Gastrocnemius medialis (tissue), 4 donors: ENCODE data around the gene KIF16B. TPM values are rescaled to one million over a fixed set of nuclear protein-coding genes. Genes with fewer than 3 reads are reported as not detected.

Experiments used
- ATAC-seq, 2 donors: fragments of 150-250 bp; one replicate each; pipeline ENCODE4 v1.9.1; 2016
- DNase-seq, 2 donors: peaks; one replicate each; pipeline ENCODE4 v3.0.0-alpha.2; 2019
- H3K27ac ChIP-seq, 4 donors: fragments of 200-600 bp; sonication (generic); 1 replicate in 1 of 4; 2 replicates in 3 of 4; pipeline ENCODE4 v1.5.1; 2016 to 2018; ENCODE audit warnings: mild to moderate bottlenecking in 2 of 4, moderate library complexity in 1 of 4
- H3K27me3 ChIP-seq, 3 donors: fragments of 200-600 bp; sonication (generic) in 2 of 3; 1 replicate in 1 of 3; 2 replicates in 2 of 3; pipeline versions ENCODE4 v1.5.1 to v1.6.0; 2016 to 2019; ENCODE audit warnings: mild to moderate bottlenecking in 1 of 3, moderate library complexity in 1 of 3
- H3K36me3 ChIP-seq, 2 donors: fragments of 200-600 bp; sonication (generic) in 1 of 2; one replicate each; pipeline ENCODE4 v1.5.1; 2017 to 2018
- H3K4me1 ChIP-seq, 2 donors: fragments of 200-600 bp; sonication (generic) in 1 of 2; one replicate each; pipeline ENCODE4 v1.5.1; 2016 to 2017; ENCODE audit warnings: mild to moderate bottlenecking in 2 of 2
- H3K4me3 ChIP-seq, 4 donors: fragments of 200-600 bp; sonication (generic) in 3 of 4; 1 replicate in 1 of 4; 2 replicates in 3 of 4; pipeline ENCODE4 v1.5.1; 2016 to 2019; ENCODE audit warnings: mild to moderate bottlenecking in 2 of 4
- H3K9me3 ChIP-seq, 3 donors: fragments of 200-600 bp; sonication (generic) in 2 of 3; 1 replicate in 1 of 3; 2 replicates in 2 of 3; pipeline ENCODE4 v1.5.1; 2016 to 2019
- CTCF ChIP-seq, 5 experiments: fragments of 450-650 bp in 3 of 5; fragments of 200-600 bp in 2 of 5; sonication (generic) in 2 of 5; IDR thresholded peaks in 4 of 5; conservative IDR thresholded peaks in 1 of 5; 1 replicate in 4 of 5; 2 replicates in 1 of 5; pipeline ENCODE4 v1.5.1; 2016 to 2019; ENCODE audit warnings: antibody characterized with exemption in 5 of 5, mild to moderate bottlenecking in 3 of 5, moderate library complexity in 3 of 5
- POLR2A ChIP-seq, 2 donors: fragments of 450-650 bp; IDR thresholded peaks; one replicate each; pipeline ENCODE4 v1.6.1; 2017; ENCODE audit warnings: antibody characterized with exemption in 2 of 2, mild to moderate bottlenecking in 2 of 2, moderate library complexity in 2 of 2
- in situ Hi-C, 4 donors: fragments of 200-750 bp; cut with MboI; loops; one replicate each; pipeline versions ENCODE4 v1.15.0 to v1.8.0; 2017; ENCODE audit warnings: low sequenced_read_pairs in 4 of 4
- intact Hi-C: fragments of 100-400 bp; cut with DNase I; formaldehyde crosslinking; loops from one replicate; pipeline ENCODE4 v1.15.1; 2023; ENCODE audit warnings: low total_unique reads
- total RNA-seq, 4 donors: library from RNA; depleted of rRNA; stranded (reverse); fragments of >200 nt; gene quantifications; one replicate each; pipeline versions ENCODE4 v1.1.0 to v1.2.3, GENCODE V29; 2016

KIF16B gene
- total RNA-seq, 4 donors from 2014 or later = 13.4 to 23.9 (median 20.0) TPM

- Histone ChIP-seq H3K36me3 (no peaks in the 10 kb centered on the region), H3K27ac (no peak overlapping the region), H3K4me3 (no peak overlapping the region), H3K9me3 (no peaks in the 10 kb centered on the region), H3K27me3 (no peaks in the 10 kb centered on the region), H3K4me1 (peaks cover 0 to under 1% of the 10 kb centered on the region in 2 donors)
- in situ Hi-C loops (no loop called here), intact Hi-C loops (no loop called here)
- no peak for TF ChIP-seq CTCF (IDR thresholded peaks at IDR 0.05 in 4 of 5, conservative IDR thresholded peaks at IDR 0.05 in 1 of 5)
- no peak for TF ChIP-seq POLR2A (IDR thresholded peaks at IDR 0.05)
- DNase-seq (no peak), ATAC-seq (no peak)
Observed at GRCh38 chr20:16257021-16257420, 316.2 kb downstream of the KIF16B start.

- intact Hi-C loops = no loop called here
- ATAC-seq (no peak), DNase-seq (no peak)
- Histone ChIP-seq H3K27me3 (no peaks in the 10 kb centered on the region), H3K27ac (no peak overlapping the region), H3K4me1 (no peaks in the 10 kb centered on the region), H3K36me3 (no peaks in the 10 kb centered on the region), H3K9me3 (no peaks in the 10 kb centered on the region), H3K4me3 (no peak overlapping the region)
- TF ChIP-seq POLR2A (IDR thresholded peaks at IDR 0.05) = no peak
- TF ChIP-seq CTCF (IDR thresholded peaks at IDR 0.05 in 4 of 5, conservative IDR thresholded peaks at IDR 0.05 in 1 of 5) = no peak
- in situ Hi-C loops = no loop called here
Observed at GRCh38 chr20:16246870-16247269, 326.4 kb downstream of the KIF16B start.

DNA sequence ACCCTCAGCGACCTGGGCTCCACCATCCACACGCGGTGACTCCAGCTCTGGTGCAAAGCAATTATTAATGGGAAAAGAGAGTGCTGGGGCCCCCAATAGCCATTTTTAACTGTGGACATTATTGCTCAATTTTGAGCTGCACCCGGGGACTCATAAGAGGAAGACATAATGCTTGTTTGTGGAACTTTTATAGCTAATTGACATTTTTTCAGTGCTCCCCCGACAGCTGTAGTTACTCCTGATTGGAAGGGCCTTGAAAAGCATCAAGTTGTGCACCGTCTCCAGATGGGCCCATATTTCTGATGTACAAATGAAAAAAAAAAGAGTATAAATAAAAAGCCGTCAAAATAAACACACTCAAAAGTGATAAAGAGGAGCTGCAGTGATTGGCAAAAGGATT, 327.0 kb downstream of the KIF16B start:
- TF ChIP-seq POLR2A (IDR thresholded peaks at IDR 0.05) = no peak
- TF ChIP-seq CTCF (IDR thresholded peaks at IDR 0.05 in 4 of 5, conservative IDR thresholded peaks at IDR 0.05 in 1 of 5) = no peak
- Histone ChIP-seq H3K9me3 (no peaks in the 10 kb centered on the region), H3K36me3 (no peaks in the 10 kb centered on the region), H3K4me1 (no peaks in the 10 kb centered on the region), H3K27me3 (no peaks in the 10 kb centered on the region), H3K4me3 (no peak overlapping the region), H3K27ac (no peak overlapping the region)
- ATAC-seq (no peak), DNase-seq (no peak)
- in situ Hi-C loops = no loop called here
- intact Hi-C loops = no loop called here

GRCh38 chr20:16245879-16246278, 327.4 kb downstream of the KIF16B start:
- in situ Hi-C loops = no loop called here
- ATAC-seq = no peak
- intact Hi-C loops = no loop called here

More at GRCh38 chr20:16245879-16246278, 327.4 kb downstream of the KIF16B start:
- TF ChIP-seq POLR2A (IDR thresholded peaks at IDR 0.05) = no peak
- TF ChIP-seq CTCF (IDR thresholded peaks at IDR 0.05 in 4 of 5, conservative IDR thresholded peaks at IDR 0.05 in 1 of 5) = no peak
- DNase-seq = no peak
- Histone ChIP-seq H3K4me1 (no peaks in the 10 kb centered on the region), H3K36me3 (no peaks in the 10 kb centered on the region), H3K4me3 (no peak overlapping the region), H3K9me3 (no peaks in the 10 kb centered on the region), H3K27ac (no peak overlapping the region), H3K27me3 (no peaks in the 10 kb centered on the region)
